NT2/D1 (cell line): ENCODE measurements around the gene IGF1R.

Experiments used
- SUZ12 ChIP-seq: IDR thresholded peaks from 2 replicates; pipeline ENCODE4 v1.6.1; 2011; ENCODE audit not compliant: insufficient read length, insufficient read depth; ENCODE audit errors: extremely low read depth
- ZNF274 ChIP-seq: IDR thresholded peaks from 2 replicates; pipeline ENCODE4 v1.6.1; 2011; ENCODE audit warnings: mild to moderate bottlenecking, low read depth, low read length

GRCh38 chr15:98776607-98777281 lies 128.4 kb downstream of the IGF1R start:
- TF ChIP-seq ZNF274 (no peak), SUZ12 (no peak)
